ENCODE results near the gene S100B. TPM values are rescaled to one million over a fixed set of nuclear protein-coding genes. Genes with fewer than 3 reads are reported as not detected.
"Not testable (repeated sequence)": the region's sequence is repeated elsewhere in the genome, so short reads cannot be mapped to it uniquely, and the experiment has no call there.

S100B gene
- total RNA-seq, 6 donors from 2014 or later = 1.8 to 4.5 (median 2.7) TPM; not detected in 2

DNA sequence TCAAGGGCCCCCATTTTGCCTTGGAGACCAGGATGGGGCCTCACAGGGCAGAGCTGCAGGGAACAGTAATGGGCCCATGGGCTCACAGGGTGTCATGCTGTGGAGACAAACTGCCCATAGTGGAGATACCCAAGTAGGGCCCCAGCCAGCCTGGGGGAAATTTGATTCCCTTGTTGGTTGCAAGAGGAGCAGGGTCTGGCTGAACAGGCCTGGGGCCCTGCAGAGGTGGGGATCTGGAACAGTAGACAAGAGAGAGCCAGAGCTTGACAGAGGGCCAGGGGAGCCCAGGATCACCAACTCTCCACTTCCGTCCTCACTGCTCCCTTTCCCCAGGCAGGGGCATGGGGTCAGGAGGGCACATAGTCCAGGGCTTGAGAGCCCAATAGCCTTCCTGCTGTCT is 8.7 kb downstream of the S100B start:
- Histone ChIP-seq H3K4me3 (no peak overlapping the region), H3K27ac (no peak overlapping the region), H3K4me1 (peaks cover 5 to 9% (median 6%) of the 10 kb centered on the region in 4 donors), H3K36me3 (no peaks in the 10 kb centered on the region), H3K27me3 (no peaks in the 10 kb centered on the region), H3K9me3 (peaks cover 0 to 25% (median 11%) of the 10 kb centered on the region in 4 donors)
- no peak for TF ChIP-seq POLR2A (IDR thresholded peaks at IDR 0.05)
- no peak for TF ChIP-seq EP300 (IDR thresholded peaks at IDR 0.05)
- TF ChIP-seq, protein P1, sequence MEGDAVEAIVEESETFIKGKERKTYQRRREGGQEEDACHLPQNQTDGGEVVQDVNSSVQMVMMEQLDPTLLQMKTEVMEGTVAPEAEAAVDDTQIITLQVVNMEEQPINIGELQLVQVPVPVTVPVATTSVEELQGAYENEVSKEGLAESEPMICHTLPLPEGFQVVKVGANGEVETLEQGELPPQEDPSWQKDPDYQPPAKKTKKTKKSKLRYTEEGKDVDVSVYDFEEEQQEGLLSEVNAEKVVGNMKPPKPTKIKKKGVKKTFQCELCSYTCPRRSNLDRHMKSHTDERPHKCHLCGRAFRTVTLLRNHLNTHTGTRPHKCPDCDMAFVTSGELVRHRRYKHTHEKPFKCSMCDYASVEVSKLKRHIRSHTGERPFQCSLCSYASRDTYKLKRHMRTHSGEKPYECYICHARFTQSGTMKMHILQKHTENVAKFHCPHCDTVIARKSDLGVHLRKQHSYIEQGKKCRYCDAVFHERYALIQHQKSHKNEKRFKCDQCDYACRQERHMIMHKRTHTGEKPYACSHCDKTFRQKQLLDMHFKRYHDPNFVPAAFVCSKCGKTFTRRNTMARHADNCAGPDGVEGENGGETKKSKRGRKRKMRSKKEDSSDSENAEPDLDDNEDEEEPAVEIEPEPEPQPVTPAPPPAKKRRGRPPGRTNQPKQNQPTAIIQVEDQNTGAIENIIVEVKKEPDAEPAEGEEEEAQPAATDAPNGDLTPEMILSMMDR (IDR thresholded peaks at IDR 0.05) = no peak
- no peak for TF ChIP-seq POLR2AphosphoS5 (IDR thresholded peaks at IDR 0.05)
- DNase-seq = no peak
- peak in 1 of 2 donors; percentile 28 for ATAC-seq (ENCODE audit: low FRiP score in 2 of 2)
- WGBS, 2 donors = 100% methylated on average over 1 of the region's 1 CpG; no CpG with 5 or more reads in 1 of the 2 donors

DNA sequence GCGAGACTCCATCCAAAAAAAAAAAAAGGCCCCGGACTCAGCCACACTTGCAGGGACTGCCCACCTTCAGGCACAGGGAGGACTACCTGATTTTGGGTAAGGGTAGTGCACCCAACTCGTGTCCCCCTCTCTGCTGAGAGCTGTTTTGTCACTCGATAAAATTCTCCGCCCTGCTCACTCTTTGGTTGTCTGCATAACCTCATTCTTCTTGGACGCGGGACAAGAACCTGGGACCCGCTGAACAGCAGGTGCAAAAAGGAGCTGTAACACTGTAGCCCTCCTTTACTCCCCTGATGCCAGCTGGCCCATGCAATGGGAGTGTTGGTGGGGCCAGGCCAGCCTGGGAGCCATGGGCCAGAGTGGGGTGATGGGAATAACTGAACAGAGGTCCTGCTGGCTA is 10.6 kb downstream of the S100B start:
- no peak overlapping the region for H3K4me3 ChIP-seq
- no peak overlapping the region for H3K27ac ChIP-seq
- DNase-seq (no peak), ATAC-seq (ENCODE audit: low FRiP score in 2 of 2) (no peak)
- no peaks in the 10 kb centered on the region for H3K27me3 ChIP-seq
- WGBS, 2 donors = 90 to 92% methylated on average over 8 of the region's 8 CpGs
- H3K4me1 ChIP-seq = peaks cover 5 to 9% (median 6%) of the 10 kb centered on the region in 4 donors
- TF ChIP-seq POLR2A (IDR thresholded peaks at IDR 0.05) = no peak
- TF ChIP-seq EP300 (IDR thresholded peaks at IDR 0.05) = no peak
- TF ChIP-seq, protein P1 (IDR thresholded peaks at IDR 0.05) = no peak
- TF ChIP-seq POLR2AphosphoS5 (IDR thresholded peaks at IDR 0.05) = no peak
- no peaks in the 10 kb centered on the region for H3K36me3 ChIP-seq
- peaks cover 0 to 43% (median 11%) of the 10 kb centered on the region in 4 donors for H3K9me3 ChIP-seq

DNA sequence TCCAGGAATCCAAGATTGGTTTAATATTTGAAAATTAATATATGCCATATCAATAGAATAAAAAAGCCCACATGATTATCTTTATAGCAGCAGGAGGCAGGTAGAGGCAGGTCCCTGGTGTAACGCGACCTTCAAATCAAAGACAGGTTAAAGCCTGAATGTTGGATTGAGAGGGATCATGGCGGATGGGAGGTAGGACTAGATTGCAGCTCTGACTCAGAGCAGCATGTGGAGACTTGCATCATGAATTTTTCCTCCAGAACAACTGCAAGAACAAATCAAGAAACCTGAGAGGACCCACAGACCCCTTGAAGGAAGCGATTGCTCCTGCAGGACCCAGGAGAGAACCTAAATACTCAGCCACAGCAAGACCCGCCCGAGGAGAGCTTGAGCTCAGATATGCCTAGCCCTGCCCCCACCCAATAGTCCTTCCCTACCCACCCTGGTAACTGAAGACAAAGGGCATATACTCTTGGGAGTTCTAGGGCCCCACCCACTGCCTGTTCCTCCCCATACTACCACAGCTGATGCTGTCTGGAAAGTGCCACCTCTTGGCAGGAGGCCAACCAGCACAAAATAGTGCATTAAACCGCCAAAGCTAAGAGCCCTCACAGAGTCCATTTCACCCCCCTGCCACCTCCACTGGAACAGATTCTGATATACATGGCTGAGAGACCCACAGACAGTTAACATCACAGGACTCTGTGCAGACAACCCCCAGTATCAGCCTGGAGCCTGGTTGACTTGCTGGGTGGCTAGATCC is 19.5 kb downstream of the S100B start:
- 78 to 83% methylated on average over 7 of the region's 7 CpGs for WGBS, 2 donors
- DNase-seq = no peak

DNA sequence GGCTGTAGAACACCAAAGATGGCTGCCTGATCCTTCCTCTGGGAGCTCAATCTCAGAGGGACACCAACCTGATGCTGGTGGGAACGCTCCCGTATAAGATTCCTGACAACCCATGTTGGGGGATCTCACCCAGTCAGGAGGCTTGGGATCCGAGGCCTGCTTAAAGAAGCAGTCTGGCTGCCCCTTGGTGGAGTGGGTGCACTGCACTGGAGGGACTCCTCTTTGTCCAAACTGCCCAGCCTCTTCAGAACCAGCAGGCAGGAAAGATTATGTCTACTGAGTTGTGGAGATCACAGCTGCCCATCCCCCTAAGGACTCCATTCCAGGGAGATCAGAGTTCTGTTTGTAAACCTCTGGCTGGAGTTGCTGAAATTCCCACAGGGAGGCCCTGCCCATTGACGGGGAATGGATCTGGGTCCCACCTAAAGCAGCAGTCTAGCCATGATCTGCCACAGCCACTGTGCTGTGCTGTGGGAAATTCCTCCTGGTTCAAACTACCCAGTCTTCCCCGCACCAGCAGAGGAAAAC is 23.0 kb downstream of the S100B start:
- peaks cover 5 to 26% (median 7%) of the 10 kb centered on the region in 4 donors for H3K9me3 ChIP-seq
- TF ChIP-seq EP300 (IDR thresholded peaks at IDR 0.05) = no peak
- H3K36me3 ChIP-seq = peaks cover 0 to 7% (median 3%) of the 10 kb centered on the region in 4 donors
- 97 to 100% methylated on average over 1 to 4 of the region's 5 CpGs for WGBS, 2 donors
- ATAC-seq (ENCODE audit: low FRiP score in 2 of 2) (no peak), DNase-seq (no peak)
- H3K4me3 ChIP-seq = no peak overlapping the region
- H3K4me1 ChIP-seq = no peaks in the 10 kb centered on the region
- H3K27me3 ChIP-seq = no peaks in the 10 kb centered on the region
- no peak overlapping the region for H3K27ac ChIP-seq

More for the DNA sequence above, 19.5 kb downstream of the S100B start:
- Histone ChIP-seq H3K4me3 (no peak overlapping the region), H3K36me3 (peaks cover 0 to 7% (median 3%) of the 10 kb centered on the region in 4 donors), H3K9me3 (peaks cover 0 to 21% (median 0%) of the 10 kb centered on the region in 4 donors), H3K4me1 (no peaks in the 10 kb centered on the region), H3K27me3 (no peaks in the 10 kb centered on the region), H3K27ac (no peak overlapping the region)
- no peak for ATAC-seq (ENCODE audit: low FRiP score in 2 of 2)
- TF ChIP-seq POLR2A (IDR thresholded peaks at IDR 0.05) (no peak), EP300 (IDR thresholded peaks at IDR 0.05) (no peak), POLR2AphosphoS5 (IDR thresholded peaks at IDR 0.05) (no peak)
- TF ChIP-seq, protein P1 (IDR thresholded peaks at IDR 0.05) = no peak

DNA sequence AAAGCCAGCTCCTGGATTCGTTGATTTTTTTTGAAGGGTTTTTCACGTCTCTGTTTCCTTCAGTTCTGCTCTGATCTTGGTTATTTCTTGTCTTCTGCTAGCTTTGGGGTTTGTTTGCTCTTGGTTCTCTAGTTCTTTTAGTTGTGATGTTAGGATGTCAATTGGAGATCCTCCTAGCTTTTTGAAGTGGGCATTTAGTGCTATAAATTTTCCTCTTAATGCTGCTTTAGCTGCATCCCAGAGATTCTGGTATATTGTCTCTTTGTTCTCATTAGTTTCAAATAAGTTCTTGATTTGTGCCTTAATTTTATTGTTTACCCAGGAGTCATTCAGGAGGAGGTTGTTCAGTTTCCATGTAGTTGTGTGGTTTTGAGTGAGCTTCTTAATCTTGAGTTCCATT is 25.5 kb downstream of the S100B start:
- H3K4me3 ChIP-seq; H3K27me3 ChIP-seq; H3K4me1 ChIP-seq; ATAC-seq (ENCODE audit: low FRiP score in 2 of 2); H3K27ac ChIP-seq; DNase-seq; H3K36me3 ChIP-seq: not testable (repeated sequence)
- WGBS, 2 donors = 99 to 100% methylated on average over 2 of the region's 2 CpGs
- peaks cover 5 to 26% (median 7%) of the 10 kb centered on the region in 4 donors for H3K9me3 ChIP-seq

DNA sequence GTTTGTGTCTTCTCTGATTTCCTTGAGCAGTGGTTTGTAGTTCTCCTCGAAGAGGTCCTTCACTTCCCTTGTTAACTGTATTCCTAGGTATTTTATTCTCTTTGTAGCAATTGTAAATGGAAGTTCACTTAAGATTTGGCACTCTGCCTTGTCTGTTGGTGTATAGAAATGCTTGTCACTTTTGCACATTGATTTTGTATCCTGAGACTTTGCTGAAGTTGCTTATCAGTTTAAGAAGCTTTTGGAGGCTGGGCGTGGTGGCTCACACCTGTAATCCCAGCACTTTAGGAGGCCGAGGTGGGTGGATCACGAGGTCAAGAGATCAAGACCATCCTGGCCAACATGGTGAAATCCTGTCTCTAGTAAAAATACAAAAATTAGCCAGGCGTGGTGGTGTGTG is 27.1 kb downstream of the S100B start:
- not testable (repeated sequence) for H3K4me3 ChIP-seq; H3K27me3 ChIP-seq; H3K36me3 ChIP-seq; DNase-seq; ATAC-seq (ENCODE audit: low FRiP score in 2 of 2); H3K4me1 ChIP-seq; H3K27ac ChIP-seq
- H3K9me3 ChIP-seq = peaks cover 5 to 26% (median 7%) of the 10 kb centered on the region in 4 donors
- 93 to 97% methylated on average over 5 of the region's 5 CpGs for WGBS, 2 donors
